Gastroesophageal sphincter (tissue), 3 donors: Measurements from ENCODE around the gene FANK1.

Experiments
- CTCF ChIP-seq, 4 experiments: fragments of 200-600 bp in 2 of 4; fragments of 450-650 bp in 2 of 4; sonication (generic) in 1 of 4; IDR thresholded peaks; one replicate each; pipeline ENCODE4 v1.5.1; 2017 to 2019; ENCODE audit warnings: antibody characterized with exemption in 4 of 4, mild to moderate bottlenecking in 2 of 4, moderate library complexity in 2 of 4
- POLR2A ChIP-seq, 2 donors: fragments of 450-650 bp; IDR thresholded peaks; one replicate each; pipeline ENCODE4 v1.6.1; 2017; ENCODE audit warnings: antibody characterized with exemption in 2 of 2, mild to moderate bottlenecking in 2 of 2, moderate library complexity in 1 of 2

GRCh38 chr10:125871338-125871737, 25.0 kb upstream of the FANK1 start:
- TF ChIP-seq CTCF (IDR thresholded peaks at IDR 0.05) (no peak), POLR2A (IDR thresholded peaks at IDR 0.05) (no peak)
